DMS 273 (cell line): ENCODE measurements around the gene RAPGEF1.
A peak's percentile ranks its signal among the peaks of the same experiment; 100 is the strongest.
"Not testable (repeated sequence)": the region's sequence is repeated elsewhere in the genome, so short reads cannot be mapped to it uniquely, and the experiment has no call there.

ENCODE experiments used
- DNase-seq: peaks from one replicate; lab custom pipeline; 2025; ENCODE audit not compliant: unreplicated experiment; lab: John Stamatoyannopoulos, UW

The RAPGEF1 gene

GRCh38 chr9:131673531-131673930, 66.3 kb downstream of the RAPGEF1 start:
- no peak for DNase-seq

DNA sequence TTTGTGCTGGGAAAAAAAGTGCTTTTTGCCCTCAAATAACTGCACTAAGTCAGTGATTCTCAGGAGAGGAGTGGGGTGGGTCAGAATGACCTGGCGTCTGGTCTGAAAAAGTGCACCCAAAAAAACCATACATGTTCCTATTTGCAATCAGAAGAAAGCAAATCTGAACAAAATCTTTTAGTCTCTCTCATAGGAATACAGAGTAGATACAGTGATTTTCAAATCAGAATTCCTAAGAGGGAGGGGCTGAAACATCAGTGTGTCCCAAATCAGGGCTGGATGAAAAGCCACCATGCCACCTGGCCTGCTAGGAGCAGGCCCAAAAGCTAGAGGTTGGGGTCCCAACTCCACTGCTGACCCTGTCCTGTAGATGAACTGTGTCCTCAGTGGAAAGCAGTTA, 66.8 kb downstream of the RAPGEF1 start:
- no peak for DNase-seq

GRCh38 chr9:131672451-131672850, 67.4 kb downstream of the RAPGEF1 start:
- DNase-seq: no peak

DNA sequence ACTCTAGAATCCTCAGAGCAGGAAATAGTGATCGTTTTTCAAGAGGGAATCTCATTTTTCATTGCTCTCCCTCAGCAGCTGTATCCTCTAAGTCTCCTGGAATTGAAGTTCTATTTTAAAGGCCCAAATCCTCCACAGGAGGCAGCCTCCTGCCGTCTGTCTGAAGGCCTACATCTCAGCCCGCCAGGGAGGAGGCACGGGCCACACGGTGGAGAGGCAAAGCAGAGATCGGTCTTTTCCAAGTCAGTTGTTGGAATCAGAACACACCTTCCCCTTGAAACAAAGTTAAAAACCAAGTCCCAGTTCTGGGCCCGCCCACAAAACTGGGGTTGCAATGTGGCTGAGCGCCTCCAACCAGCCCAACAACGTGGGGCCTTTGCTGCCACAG, 68.7 kb downstream of the RAPGEF1 start:
- DNase-seq: no peak

DNA sequence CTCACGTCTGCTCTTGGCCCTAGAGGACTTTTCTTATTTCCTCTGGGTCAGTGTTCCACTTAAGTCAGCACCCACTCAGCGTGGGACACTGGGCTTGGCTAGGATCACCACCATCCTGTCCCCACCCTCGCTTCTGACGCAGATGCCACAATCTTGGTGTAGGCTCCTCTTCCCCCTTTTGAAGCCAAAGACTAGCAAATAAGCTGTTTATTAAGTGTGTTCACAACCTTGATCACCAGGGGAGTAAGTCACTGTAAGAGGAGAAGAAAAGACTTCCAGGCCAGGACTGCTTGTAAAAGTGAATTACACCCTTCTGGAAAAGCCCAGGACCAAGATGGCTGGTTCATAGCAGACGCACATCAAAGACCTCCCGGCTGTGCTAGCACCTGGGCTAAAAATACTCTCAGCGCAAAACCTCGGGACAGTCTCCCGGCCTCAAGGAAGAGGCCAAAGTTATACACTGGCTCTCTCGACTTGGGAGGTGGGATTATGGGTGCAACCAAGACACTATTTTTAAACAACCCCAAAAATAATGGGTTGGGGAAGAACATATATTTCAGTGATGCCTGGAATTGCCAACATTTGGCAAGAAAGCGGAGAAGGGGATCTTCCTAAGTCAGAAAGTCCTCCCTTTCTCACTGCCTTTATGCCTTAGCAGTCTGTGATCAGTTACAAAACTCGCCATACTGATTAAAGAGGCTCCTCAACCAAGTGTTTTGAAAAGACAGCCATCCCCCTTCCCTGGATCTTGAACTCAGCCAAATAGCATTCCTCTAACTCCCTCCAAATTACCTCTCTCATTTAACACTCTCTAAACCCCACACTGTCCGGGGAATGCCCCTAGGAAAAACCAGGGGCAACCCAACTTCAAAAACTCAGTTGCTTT, 69.4 kb downstream of the RAPGEF1 start:
- DNase-seq: no peak

DNA sequence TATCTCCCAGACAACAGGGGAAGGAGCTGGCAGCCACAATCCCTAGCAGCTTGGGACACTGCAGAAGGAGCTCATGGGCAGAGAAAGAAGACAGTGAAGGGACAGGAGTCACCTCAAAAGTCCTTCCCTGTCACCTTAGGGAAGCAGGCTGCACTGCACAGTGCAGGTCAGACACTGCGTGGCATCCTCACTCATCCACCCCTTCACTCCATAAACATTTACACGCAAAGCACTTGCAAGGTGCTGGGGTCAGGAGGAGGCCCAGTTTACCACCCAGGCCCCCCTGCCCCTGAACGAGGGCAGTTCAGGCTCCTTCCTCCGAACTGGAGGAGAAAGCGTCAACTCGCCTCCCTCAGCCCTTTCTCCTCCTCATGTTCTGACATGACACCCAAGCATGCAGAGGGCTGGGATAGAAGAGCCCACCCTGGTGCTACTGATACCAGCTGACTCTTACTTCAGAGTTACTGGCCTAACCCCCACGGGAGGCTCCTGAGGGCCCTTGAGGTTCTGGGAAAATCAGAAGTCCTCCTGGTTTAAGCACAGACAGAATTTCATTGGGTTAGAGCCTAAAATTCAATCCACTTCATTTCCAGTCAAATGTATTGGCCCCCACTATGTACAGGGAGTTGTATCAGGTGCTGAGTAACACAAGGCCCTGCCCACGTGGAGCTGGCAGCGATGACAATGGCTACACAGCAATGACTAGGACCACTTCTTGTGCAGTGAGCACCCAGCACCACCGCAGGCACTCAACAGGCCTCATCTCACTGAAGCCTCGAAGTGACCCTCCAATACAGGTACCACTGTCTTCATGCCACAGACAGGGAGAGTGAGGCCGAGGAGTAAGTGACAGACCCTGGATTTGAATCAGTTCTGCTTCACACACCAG, 70.4 kb downstream of the RAPGEF1 start:
- no peak for DNase-seq

- peak; percentile 77 for DNase-seq
Measured at GRCh38 chr9:131668439-131669268, 71.2 kb downstream of the RAPGEF1 start.

DNA sequence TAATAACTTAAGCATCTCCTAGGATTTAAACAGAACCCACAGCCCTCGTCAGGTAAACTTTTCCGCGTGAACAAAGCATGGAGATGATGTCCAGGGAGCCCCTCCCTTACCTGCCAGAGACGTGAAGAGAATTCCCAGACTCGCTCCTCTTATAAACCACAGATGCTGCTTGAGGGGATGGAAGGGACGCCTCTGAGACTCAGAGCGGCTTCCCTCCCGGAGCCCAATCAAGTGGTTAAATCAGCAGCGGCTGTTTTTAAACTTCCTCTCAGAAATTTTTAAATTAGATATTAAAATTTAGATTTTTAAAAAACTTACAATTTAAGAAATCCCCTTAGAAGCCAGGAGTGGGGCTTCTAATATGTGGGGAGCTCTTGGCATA, 71.8 kb downstream of the RAPGEF1 start:
- DNase-seq: no peak

DNA sequence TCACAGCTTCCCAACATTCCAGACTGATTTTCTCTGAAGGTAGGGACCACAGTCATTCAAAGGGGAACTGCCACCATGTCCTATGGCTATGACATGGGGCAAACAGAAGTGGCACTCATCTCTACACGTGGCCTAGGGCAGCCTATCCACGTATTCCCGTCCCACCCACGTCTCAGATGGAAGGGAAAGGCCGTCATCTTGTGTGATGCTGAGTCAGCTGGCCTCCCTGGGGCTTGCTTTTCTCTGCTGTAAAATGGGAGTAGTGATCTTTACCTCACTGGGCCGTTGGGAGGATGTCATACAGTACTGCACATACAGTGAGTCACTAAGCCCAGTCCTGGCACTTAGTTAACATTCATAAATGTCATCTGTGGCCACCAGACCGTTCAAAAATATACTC, 72.3 kb downstream of the RAPGEF1 start:
- DNase-seq: no peak

DNA sequence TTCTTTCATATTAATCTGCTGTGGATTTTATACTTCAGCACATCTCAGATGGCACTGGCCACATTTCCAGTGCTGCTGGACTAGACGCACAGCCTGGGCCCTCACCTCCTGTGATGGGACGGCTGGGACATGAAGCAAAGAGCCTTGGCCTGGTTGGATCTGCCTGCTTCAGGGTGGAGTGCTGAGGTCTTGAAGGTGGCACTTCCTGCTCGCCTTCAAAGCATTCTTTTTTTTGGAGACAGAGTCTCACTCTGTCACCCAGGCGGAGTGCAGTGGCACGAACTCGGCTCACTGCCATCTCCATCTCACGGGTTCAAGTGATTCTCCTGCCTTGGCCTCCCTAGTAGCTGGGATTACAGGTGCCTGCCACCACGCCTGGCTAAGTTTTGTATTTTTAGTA, 73.1 kb downstream of the RAPGEF1 start:
- no peak for DNase-seq

DNA sequence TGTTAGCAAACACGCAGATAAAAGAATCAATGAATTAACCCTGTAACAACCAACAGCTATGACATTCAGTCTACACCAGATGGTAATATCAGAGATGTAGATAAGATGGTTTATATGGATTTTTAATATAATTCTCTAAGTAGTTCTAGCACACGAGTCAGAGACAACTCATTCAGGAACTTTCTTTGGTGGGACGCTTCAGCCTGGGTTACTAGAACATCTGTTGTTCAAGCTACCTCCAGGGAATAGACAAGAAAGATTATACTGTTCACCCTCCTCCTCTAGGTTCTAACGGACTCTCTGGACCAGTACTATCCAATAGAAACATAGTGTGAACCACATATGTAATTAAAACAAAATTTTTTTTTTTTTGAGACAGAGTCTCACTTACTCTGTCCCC, 73.8 kb downstream of the RAPGEF1 start:
- no peak for DNase-seq

- DNase-seq: no peak
Measured at GRCh38 chr9:131663288-131663687, 76.6 kb downstream of the RAPGEF1 start.

GRCh38 chr9:131662289-131662621, 77.6 kb downstream of the RAPGEF1 start:
- not testable (repeated sequence) for DNase-seq

DNA sequence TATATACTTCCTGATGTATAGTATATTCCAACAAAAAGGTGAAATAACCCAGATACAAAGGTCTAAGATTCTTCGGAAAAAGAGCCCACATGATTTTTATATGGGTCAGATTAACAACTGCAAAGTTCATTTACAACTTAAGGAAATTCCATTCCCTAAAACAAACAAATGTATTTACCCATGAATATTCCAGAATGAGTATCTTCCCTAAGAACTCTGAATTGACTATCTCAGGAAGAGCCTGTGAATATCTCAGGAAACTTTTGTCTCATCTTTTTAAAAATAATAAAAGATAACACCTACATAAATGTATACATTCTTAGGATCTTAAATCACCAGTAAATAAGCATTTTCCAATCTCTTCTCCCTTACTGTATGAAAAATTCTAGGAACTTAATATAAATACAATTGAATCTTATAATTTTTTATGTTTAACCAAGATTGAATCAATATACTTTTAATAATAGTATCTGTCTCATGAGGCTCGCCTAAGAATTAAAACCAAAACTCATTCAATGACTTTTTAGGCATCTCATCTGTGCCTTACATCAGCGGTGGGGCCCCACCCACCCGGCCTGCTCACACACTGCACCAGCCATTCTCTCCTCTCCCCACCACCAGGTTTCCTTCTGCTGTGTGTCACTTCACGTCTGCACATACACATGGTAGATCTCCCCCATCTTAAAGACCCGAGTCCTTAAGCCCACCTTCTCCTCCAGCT, 78.1 kb downstream of the RAPGEF1 start:
- DNase-seq: no peak

DNA sequence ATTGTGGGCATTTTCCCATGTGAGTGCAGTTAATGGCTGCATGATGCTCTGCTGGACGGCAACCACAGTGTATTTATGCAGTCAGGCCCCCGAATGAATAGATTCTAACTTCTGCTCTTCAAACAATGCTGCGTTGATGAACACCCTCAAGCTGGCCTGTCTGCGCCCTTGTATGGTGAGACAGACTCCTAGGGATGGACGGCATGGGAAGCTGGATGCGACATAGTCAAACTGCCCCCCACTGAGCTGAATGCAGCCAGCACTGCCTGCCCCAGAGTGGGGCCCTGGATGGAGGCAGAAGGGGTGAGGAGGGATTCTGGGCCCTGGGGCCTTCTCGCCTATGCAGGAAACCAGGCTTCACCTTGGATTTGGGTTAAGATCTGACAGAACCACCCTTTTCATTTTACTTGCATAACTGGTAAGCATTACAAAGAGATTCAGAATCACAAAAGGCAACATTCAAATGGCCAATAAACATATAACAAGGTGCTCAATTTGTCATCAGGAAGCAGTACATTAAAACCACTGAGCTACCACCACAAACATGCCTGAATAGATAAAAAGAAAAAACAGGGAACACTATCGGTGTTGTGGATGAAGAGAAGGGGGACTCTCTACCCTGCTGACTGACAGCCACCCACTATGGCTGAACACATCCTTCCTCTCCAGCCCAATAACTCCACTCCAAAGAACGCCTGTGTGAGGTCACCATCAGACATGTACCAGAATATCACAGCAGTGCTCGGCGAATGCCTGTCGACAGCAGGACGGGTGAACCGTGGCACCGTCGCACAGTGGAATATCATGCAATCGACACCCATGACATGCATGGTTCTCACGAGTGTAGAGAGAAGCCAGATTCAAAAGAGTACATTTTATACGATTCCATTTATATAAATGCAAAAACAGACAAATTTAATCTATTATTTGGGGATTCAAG, 79.1 kb downstream of the RAPGEF1 start:
- no peak for DNase-seq

GRCh38 chr9:131658377-131659129, 81.3 kb downstream of the RAPGEF1 start:
- DNase-seq: no peak

GRCh38 chr9:131657940-131658339, 81.9 kb downstream of the RAPGEF1 start:
- no peak for DNase-seq

DNA sequence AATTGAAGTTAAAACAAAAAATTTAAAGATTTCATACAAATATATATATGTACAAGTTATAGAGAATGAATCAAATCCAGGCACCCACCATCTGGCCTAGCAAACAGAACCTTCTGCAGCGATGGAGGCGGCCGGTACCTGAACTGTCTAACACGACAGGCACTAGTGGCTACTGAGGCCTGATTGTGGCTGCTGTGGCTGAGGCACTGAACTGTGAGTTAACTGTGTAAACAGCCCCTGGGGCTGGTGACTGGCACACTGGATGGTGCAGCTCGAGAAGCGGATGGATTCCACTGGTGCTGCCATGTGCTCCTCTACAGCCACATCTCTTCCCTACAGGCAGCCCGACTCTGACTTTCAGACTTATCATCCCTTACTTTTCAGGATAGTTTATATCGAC, 82.4 kb downstream of the RAPGEF1 start:
- no peak for DNase-seq

GRCh38 chr9:131657037-131657377, 82.9 kb downstream of the RAPGEF1 start:
- DNase-seq: no peak
